HUES64 (cell line): ENCODE measurements around the gene RAPGEF2.

ENCODE experiments used
- H3K27ac ChIP-seq: 2 replicates; pipeline ENCODE4 v1.7.0; 2013; ENCODE audit warnings: low read depth, low read length, inconsistent platforms
- H3K27me3 ChIP-seq: 2 replicates; pipeline ENCODE4 v1.6.1; 2013; ENCODE audit warnings: mild to moderate bottlenecking, low read length; ENCODE audit not compliant: insufficient read depth
- H3K36me3 ChIP-seq: 2 replicates; pipeline ENCODE4 v1.6.1; 2013; ENCODE audit warnings: mild to moderate bottlenecking, low read length; ENCODE audit not compliant: insufficient read depth
- H3K4me1 ChIP-seq: 2 replicates; pipeline ENCODE4 v1.6.1; 2013; ENCODE audit warnings: mild to moderate bottlenecking, low read length, moderate library complexity; ENCODE audit not compliant: insufficient read depth
- H3K4me3 ChIP-seq: 2 replicates; pipeline ENCODE4 v1.5.1; 2013; ENCODE audit warnings: mild to moderate bottlenecking, low read length, moderate library complexity
- H3K9ac ChIP-seq: 2 replicates; pipeline ENCODE4 v1.6.1; 2013; ENCODE audit warnings: mild to moderate bottlenecking, low read depth, low read length
- H3K9me3 ChIP-seq: 2 replicates; pipeline ENCODE4 v1.6.1; 2013; ENCODE audit warnings: low read depth, low read length; ENCODE audit not compliant: insufficient read depth
- WGBS: fragments of 150-250, 120-280 bp; methylation state at CpG from one replicate; pipeline ENCODE4 v1.1.7; 2013; ENCODE audit warnings: missing lambda C conversion rate; 5-methylcytosine and 5-hydroxymethylcytosine counted together

Gene RAPGEF2

GRCh38 chr4:159162576-159162975 lies 59.7 kb downstream of the RAPGEF2 start:
- H3K36me3 ChIP-seq, result no peaks in the 10 kb centered on the region
- WGBS, result 80% methylated on average over 1 of the region's 1 CpG
- H3K4me3 ChIP-seq, result no peak overlapping the region
- no peaks in the 10 kb centered on the region for H3K9me3 ChIP-seq
- no peak overlapping the region for H3K27ac ChIP-seq
- peaks cover 16% of the 10 kb centered on the region for H3K4me1 ChIP-seq
- H3K9ac ChIP-seq, result no peak overlapping the region
- no peaks in the 10 kb centered on the region for H3K27me3 ChIP-seq

GRCh38 chr4:159163521-159163920 lies 60.6 kb downstream of the RAPGEF2 start:
- Histone ChIP-seq H3K9ac (no peak overlapping the region), H3K4me1 (peaks cover 6% of the 10 kb centered on the region), H3K9me3 (no peaks in the 10 kb centered on the region), H3K27me3 (no peaks in the 10 kb centered on the region), H3K27ac (no peak overlapping the region), H3K4me3 (no peak overlapping the region), H3K36me3 (no peaks in the 10 kb centered on the region)

- no peaks in the 10 kb centered on the region for H3K36me3 ChIP-seq
- H3K27me3 ChIP-seq, result no peaks in the 10 kb centered on the region
- H3K9me3 ChIP-seq, result no peaks in the 10 kb centered on the region
- peaks cover 19% of the 10 kb centered on the region for H3K4me1 ChIP-seq
- H3K27ac ChIP-seq, result no peak overlapping the region
- H3K4me3 ChIP-seq, result no peak overlapping the region
- 88% methylated on average over 4 of the region's 5 CpGs for WGBS
- no peak overlapping the region for H3K9ac ChIP-seq
Measured at GRCh38 chr4:159169404-159170302, 66.8 kb downstream of the RAPGEF2 start.

- no peaks in the 10 kb centered on the region for H3K36me3 ChIP-seq
Measured at GRCh38 chr4:159171287-159171686, 68.4 kb downstream of the RAPGEF2 start.

GRCh38 chr4:159173886-159174285 lies 71.0 kb downstream of the RAPGEF2 start:
- WGBS, result 87% methylated on average over 4 of the region's 4 CpGs
- Histone ChIP-seq H3K9ac (no peak overlapping the region), H3K27ac (0 out of 2 replicates have a peak overlapping the region, but pooled peaks have one; percentile 71), H3K4me1 (peaks cover 45% of the 10 kb centered on the region), H3K4me3 (no peak overlapping the region), H3K27me3 (no peaks in the 10 kb centered on the region), H3K36me3 (no peaks in the 10 kb centered on the region), H3K9me3 (no peaks in the 10 kb centered on the region)

More at GRCh38 chr4:159171287-159171686, 68.4 kb downstream of the RAPGEF2 start:
- 96% methylated on average over 3 of the region's 4 CpGs for WGBS
- no peaks in the 10 kb centered on the region for H3K9me3 ChIP-seq
- H3K4me1 ChIP-seq, result peaks cover 33% of the 10 kb centered on the region
- no peak overlapping the region for H3K27ac ChIP-seq
- no peak overlapping the region for H3K4me3 ChIP-seq
- no peak overlapping the region for H3K9ac ChIP-seq
- no peaks in the 10 kb centered on the region for H3K27me3 ChIP-seq

- WGBS, result 84% methylated on average over 2 of the region's 2 CpGs
- Histone ChIP-seq H3K4me1 (peaks cover 53% of the 10 kb centered on the region), H3K9ac (no peak overlapping the region), H3K4me3 (no peak overlapping the region), H3K9me3 (no peaks in the 10 kb centered on the region), H3K27me3 (no peaks in the 10 kb centered on the region), H3K36me3 (no peaks in the 10 kb centered on the region), H3K27ac (peak overlapping the region; percentile 71)
Measured at GRCh38 chr4:159174645-159175084, 71.8 kb downstream of the RAPGEF2 start.

- Histone ChIP-seq H3K27ac (peak overlapping the region; percentile 71), H3K36me3 (no peaks in the 10 kb centered on the region), H3K9me3 (no peaks in the 10 kb centered on the region), H3K27me3 (no peaks in the 10 kb centered on the region), H3K4me1 (peaks cover 58% of the 10 kb centered on the region), H3K4me3 (peak overlapping the region; percentile 5), H3K9ac (peak overlapping the region; percentile 50)
- WGBS, result 20% methylated on average over 13 of the region's 14 CpGs
Measured at GRCh38 chr4:159175085-159175988, 72.5 kb downstream of the RAPGEF2 start.

GRCh38 chr4:159175989-159176375 lies 73.1 kb downstream of the RAPGEF2 start:
- Histone ChIP-seq H3K4me3 (peak overlapping the region; percentile 5), H3K27me3 (no peaks in the 10 kb centered on the region), H3K27ac (peak overlapping the region; percentile 70), H3K9me3 (no peaks in the 10 kb centered on the region), H3K9ac (peak overlapping the region; percentile 50), H3K36me3 (no peaks in the 10 kb centered on the region), H3K4me1 (peaks cover 59% of the 10 kb centered on the region)
- 74% methylated on average over 4 of the region's 4 CpGs for WGBS

GRCh38 chr4:159177265-159178150 lies 74.6 kb downstream of the RAPGEF2 start:
- Histone ChIP-seq H3K9ac (no peak overlapping the region), H3K27me3 (no peaks in the 10 kb centered on the region), H3K4me3 (no peak overlapping the region), H3K9me3 (no peaks in the 10 kb centered on the region), H3K27ac (no peak overlapping the region), H3K36me3 (no peaks in the 10 kb centered on the region), H3K4me1 (peaks cover 48% of the 10 kb centered on the region)
- 89% methylated on average over 4 of the region's 5 CpGs for WGBS

GRCh38 chr4:159178151-159178546 lies 75.3 kb downstream of the RAPGEF2 start:
- WGBS, result 94% methylated on average over 2 of the region's 2 CpGs
- Histone ChIP-seq H3K4me3 (no peak overlapping the region), H3K27ac (no peak overlapping the region), H3K9ac (no peak overlapping the region), H3K4me1 (peaks cover 43% of the 10 kb centered on the region), H3K27me3 (no peaks in the 10 kb centered on the region), H3K36me3 (no peaks in the 10 kb centered on the region), H3K9me3 (no peaks in the 10 kb centered on the region)
